Stimulated activated CD8-positive, alpha-beta memory T cell treated with anti-CD3 and anti-CD28 coated beads, Interleukin-15, amount 100 ng/mL, for 24 hours (primary cell): ENCODE results near the gene FGGY.
"Not testable (repeated sequence)": the region's sequence is repeated elsewhere in the genome, so short reads cannot be mapped to it uniquely, and the experiment has no call there.

Experiments used
- DNase-seq: peaks from one replicate; pipeline ENCODE4 v3.0.0-alpha.2; 2020; ENCODE audit warnings: low read depth

The FGGY gene

GRCh38 chr1:59288046-59288445 is 8.8 kb upstream of the FGGY start:
- no peak for DNase-seq

- no peak for DNase-seq
These were observed 7.3 kb upstream of the FGGY start for GRCh38 chr1:59289570-59289969.

GRCh38 chr1:59290193-59290949 is 6.5 kb upstream of the FGGY start:
- DNase-seq, result no peak

GRCh38 chr1:59291561-59291960 is 5.3 kb upstream of the FGGY start:
- DNase-seq, result no peak

GRCh38 chr1:59292562-59292961 is 4.3 kb upstream of the FGGY start:
- DNase-seq, result no peak

GRCh38 chr1:59293206-59293605 is 3.7 kb upstream of the FGGY start:
- no peak for DNase-seq

- no peak for DNase-seq
These were observed 3.0 kb upstream of the FGGY start for GRCh38 chr1:59293849-59294248.

- no peak for DNase-seq
These were observed 2.5 kb upstream of the FGGY start for GRCh38 chr1:59294423-59294822.

GRCh38 chr1:59295618-59296017 is 1.3 kb upstream of the FGGY start:
- DNase-seq, result no peak

GRCh38 chr1:59298026-59298583 is 1.2 kb downstream of the FGGY start:
- no peak for DNase-seq

- DNase-seq, result no peak
These were observed 1.9 kb downstream of the FGGY start for GRCh38 chr1:59298710-59299346.

- DNase-seq, result not testable (repeated sequence)
These were observed 2.8 kb downstream of the FGGY start for GRCh38 chr1:59299670-59300069.

- no peak for DNase-seq
These were observed 5.4 kb downstream of the FGGY start for GRCh38 chr1:59302297-59302696.

- no peak for DNase-seq
These were observed 6.0 kb downstream of the FGGY start for GRCh38 chr1:59302871-59303270.

- DNase-seq, result no peak
These were observed 8.3 kb downstream of the FGGY start for GRCh38 chr1:59305188-59305587.

GRCh38 chr1:59307591-59307990 is 10.7 kb downstream of the FGGY start:
- DNase-seq, result no peak

- DNase-seq, result no peak
These were observed 11.9 kb downstream of the FGGY start for GRCh38 chr1:59308839-59309238.

GRCh38 chr1:59309392-59309791 is 12.5 kb downstream of the FGGY start:
- no peak for DNase-seq

- DNase-seq, result no peak
These were observed 13.1 kb downstream of the FGGY start for GRCh38 chr1:59309795-59310548.

- DNase-seq, result no peak
These were observed 13.8 kb downstream of the FGGY start for GRCh38 chr1:59310549-59311250.

- DNase-seq, result no peak
These were observed 18.1 kb downstream of the FGGY start for GRCh38 chr1:59314776-59315528.
